ENCODE measurements around the gene PTPRQ.

GRCh38 chr12:80565271-80565670 lies 121.2 kb downstream of the PTPRQ start:
- TF ChIP-seq, protein P1, sequence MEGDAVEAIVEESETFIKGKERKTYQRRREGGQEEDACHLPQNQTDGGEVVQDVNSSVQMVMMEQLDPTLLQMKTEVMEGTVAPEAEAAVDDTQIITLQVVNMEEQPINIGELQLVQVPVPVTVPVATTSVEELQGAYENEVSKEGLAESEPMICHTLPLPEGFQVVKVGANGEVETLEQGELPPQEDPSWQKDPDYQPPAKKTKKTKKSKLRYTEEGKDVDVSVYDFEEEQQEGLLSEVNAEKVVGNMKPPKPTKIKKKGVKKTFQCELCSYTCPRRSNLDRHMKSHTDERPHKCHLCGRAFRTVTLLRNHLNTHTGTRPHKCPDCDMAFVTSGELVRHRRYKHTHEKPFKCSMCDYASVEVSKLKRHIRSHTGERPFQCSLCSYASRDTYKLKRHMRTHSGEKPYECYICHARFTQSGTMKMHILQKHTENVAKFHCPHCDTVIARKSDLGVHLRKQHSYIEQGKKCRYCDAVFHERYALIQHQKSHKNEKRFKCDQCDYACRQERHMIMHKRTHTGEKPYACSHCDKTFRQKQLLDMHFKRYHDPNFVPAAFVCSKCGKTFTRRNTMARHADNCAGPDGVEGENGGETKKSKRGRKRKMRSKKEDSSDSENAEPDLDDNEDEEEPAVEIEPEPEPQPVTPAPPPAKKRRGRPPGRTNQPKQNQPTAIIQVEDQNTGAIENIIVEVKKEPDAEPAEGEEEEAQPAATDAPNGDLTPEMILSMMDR (IDR thresholded peaks at IDR 0.05): no peak
- no peak for TF ChIP-seq POLR2A (IDR thresholded peaks at IDR 0.05)
